Memory B cell (primary cell): ENCODE results near the gene TBXAS1.

ENCODE experiments used
- ATAC-seq: fragments of 150-1000 bp; cut with Tn5 transposase; 2 replicates; pipeline ENCODE4 v1.10.0; 2021; ENCODE audit warnings: low read depth, mild to moderate bottlenecking, moderate library complexity
- DNase-seq, 2 donors: peaks; one replicate each; pipeline ENCODE4 v3.0.0; 2022; ENCODE audit warnings: low spot score in 2 of 2
- H3K27ac Mint-ChIP-seq: one replicate; pipeline ENCODE4 v1.8.0; 2022; ENCODE audit warnings: mild to moderate bottlenecking, moderate library complexity, mixed read lengths
- H3K27me3 Mint-ChIP-seq: one replicate; pipeline ENCODE4 v1.8.0; 2022; ENCODE audit warnings: mixed read lengths
- H3K36me3 Mint-ChIP-seq: one replicate; pipeline ENCODE4 v1.8.0; 2022; ENCODE audit warnings: mild to moderate bottlenecking, mixed read lengths
- H3K4me1 Mint-ChIP-seq: one replicate; pipeline ENCODE4 v1.8.0; 2022; ENCODE audit warnings: mixed read lengths
- H3K4me3 Mint-ChIP-seq: one replicate; pipeline ENCODE4 v1.8.0; 2022; ENCODE audit warnings: mild to moderate bottlenecking, moderate library complexity, mixed read lengths
- H3K9me3 Mint-ChIP-seq: one replicate; pipeline ENCODE4 v1.8.0; 2022; ENCODE audit warnings: mixed read lengths

Gene TBXAS1

GRCh38 chr7:140022582-140023211 lies 193.6 kb downstream of the TBXAS1 start:
- DNase-seq, result no peak
- peaks cover 39% of the 10 kb centered on the region for H3K36me3 Mint-ChIP-seq

GRCh38 chr7:140023728-140024127 lies 194.7 kb downstream of the TBXAS1 start:
- Mint-ChIP-seq H3K27me3 (no peaks in the 10 kb centered on the region), H3K4me3 (no peak overlapping the region), H3K4me1 (peaks cover 7% of the 10 kb centered on the region), H3K36me3 (peaks cover 47% of the 10 kb centered on the region), H3K27ac (no peak overlapping the region), H3K9me3 (no peaks in the 10 kb centered on the region)
- no peak for DNase-seq
- no peak for ATAC-seq

More at GRCh38 chr7:140022582-140023211, 193.6 kb downstream of the TBXAS1 start:
- ATAC-seq, result no peak
- H3K4me3 Mint-ChIP-seq, result no peak overlapping the region
- no peaks in the 10 kb centered on the region for H3K27me3 Mint-ChIP-seq
- H3K4me1 Mint-ChIP-seq, result peaks cover 8% of the 10 kb centered on the region
- H3K27ac Mint-ChIP-seq, result no peak overlapping the region
- H3K9me3 Mint-ChIP-seq, result no peaks in the 10 kb centered on the region

GRCh38 chr7:140024585-140024984 lies 195.5 kb downstream of the TBXAS1 start:
- no peak overlapping the region for H3K4me3 Mint-ChIP-seq
- no peak overlapping the region for H3K27ac Mint-ChIP-seq
- DNase-seq (no peak), ATAC-seq (no peak)
- H3K36me3 Mint-ChIP-seq, result peaks cover 48% of the 10 kb centered on the region
- peaks cover 4% of the 10 kb centered on the region for H3K4me1 Mint-ChIP-seq
- H3K9me3 Mint-ChIP-seq, result no peaks in the 10 kb centered on the region
- no peaks in the 10 kb centered on the region for H3K27me3 Mint-ChIP-seq

GRCh38 chr7:140025241-140025640 lies 196.2 kb downstream of the TBXAS1 start:
- no peak overlapping the region for H3K27ac Mint-ChIP-seq
- ATAC-seq, result no peak
- H3K4me1 Mint-ChIP-seq, result peaks cover 6% of the 10 kb centered on the region

GRCh38 chr7:140025814-140026433 lies 196.9 kb downstream of the TBXAS1 start:
- Mint-ChIP-seq H3K27me3 (no peaks in the 10 kb centered on the region), H3K9me3 (no peaks in the 10 kb centered on the region), H3K36me3 (peaks cover 56% of the 10 kb centered on the region), H3K4me3 (no peak overlapping the region), H3K4me1 (peaks cover 6% of the 10 kb centered on the region), H3K27ac (no peak overlapping the region)
- DNase-seq, result no peak
- ATAC-seq, result no peak

More at GRCh38 chr7:140025241-140025640, 196.2 kb downstream of the TBXAS1 start:
- no peak for DNase-seq
- Mint-ChIP-seq H3K9me3 (no peaks in the 10 kb centered on the region), H3K27me3 (no peaks in the 10 kb centered on the region), H3K36me3 (peaks cover 53% of the 10 kb centered on the region), H3K4me3 (no peak overlapping the region)

GRCh38 chr7:140026935-140027334 lies 197.9 kb downstream of the TBXAS1 start:
- peaks cover 6% of the 10 kb centered on the region for H3K4me1 Mint-ChIP-seq
- H3K27me3 Mint-ChIP-seq, result no peaks in the 10 kb centered on the region
- no peaks in the 10 kb centered on the region for H3K9me3 Mint-ChIP-seq
- DNase-seq (no peak), ATAC-seq (no peak)
- H3K36me3 Mint-ChIP-seq, result peaks cover 55% of the 10 kb centered on the region
- H3K27ac Mint-ChIP-seq, result no peak overlapping the region
- H3K4me3 Mint-ChIP-seq, result no peak overlapping the region

- ATAC-seq, result no peak
- no peak overlapping the region for H3K4me3 Mint-ChIP-seq
- no peaks in the 10 kb centered on the region for H3K27me3 Mint-ChIP-seq
- no peak overlapping the region for H3K27ac Mint-ChIP-seq
- H3K4me1 Mint-ChIP-seq, result peaks cover 6% of the 10 kb centered on the region
- DNase-seq, result no peak
- no peaks in the 10 kb centered on the region for H3K9me3 Mint-ChIP-seq
- H3K36me3 Mint-ChIP-seq, result peaks cover 52% of the 10 kb centered on the region
Observed at GRCh38 chr7:140027858-140028257, 198.8 kb downstream of the TBXAS1 start.

GRCh38 chr7:140028311-140028710 lies 199.2 kb downstream of the TBXAS1 start:
- no peak for ATAC-seq
- Mint-ChIP-seq H3K27ac (no peak overlapping the region), H3K36me3 (peaks cover 49% of the 10 kb centered on the region), H3K9me3 (no peaks in the 10 kb centered on the region), H3K27me3 (no peaks in the 10 kb centered on the region), H3K4me3 (no peak overlapping the region), H3K4me1 (peaks cover 8% of the 10 kb centered on the region)
- no peak for DNase-seq

GRCh38 chr7:140029072-140029471 lies 200.0 kb downstream of the TBXAS1 start:
- H3K36me3 Mint-ChIP-seq, result peaks cover 50% of the 10 kb centered on the region
- no peaks in the 10 kb centered on the region for H3K27me3 Mint-ChIP-seq
- ATAC-seq, result no peak
- peaks cover 11% of the 10 kb centered on the region for H3K4me1 Mint-ChIP-seq
- H3K27ac Mint-ChIP-seq, result peak overlapping the region; percentile 4
- H3K9me3 Mint-ChIP-seq, result no peaks in the 10 kb centered on the region
- no peak overlapping the region for H3K4me3 Mint-ChIP-seq
- no peak for DNase-seq

GRCh38 chr7:140031364-140031763 lies 202.3 kb downstream of the TBXAS1 start:
- Mint-ChIP-seq H3K27me3 (no peaks in the 10 kb centered on the region), H3K9me3 (no peaks in the 10 kb centered on the region), H3K36me3 (peaks cover 46% of the 10 kb centered on the region), H3K4me3 (no peak overlapping the region), H3K27ac (no peak overlapping the region), H3K4me1 (peaks cover 16% of the 10 kb centered on the region)
- DNase-seq (no peak), ATAC-seq (no peak)

- ATAC-seq, result no peak
- H3K4me1 Mint-ChIP-seq, result peaks cover 21% of the 10 kb centered on the region
- no peaks in the 10 kb centered on the region for H3K9me3 Mint-ChIP-seq
- no peaks in the 10 kb centered on the region for H3K27me3 Mint-ChIP-seq
- no peak for DNase-seq
- H3K4me3 Mint-ChIP-seq, result no peak overlapping the region
- H3K36me3 Mint-ChIP-seq, result peaks cover 48% of the 10 kb centered on the region
- peak overlapping the region; percentile 55 for H3K27ac Mint-ChIP-seq
Observed at GRCh38 chr7:140033036-140033435, 204.0 kb downstream of the TBXAS1 start.

- ATAC-seq (no peak), DNase-seq (no peak)
- Mint-ChIP-seq H3K36me3 (peaks cover 45% of the 10 kb centered on the region), H3K27me3 (no peaks in the 10 kb centered on the region), H3K9me3 (no peaks in the 10 kb centered on the region), H3K4me1 (peaks cover 21% of the 10 kb centered on the region), H3K4me3 (no peak overlapping the region), H3K27ac (no peak overlapping the region)
Observed at GRCh38 chr7:140033779-140034363, 204.8 kb downstream of the TBXAS1 start.

GRCh38 chr7:140034421-140034820 lies 205.4 kb downstream of the TBXAS1 start:
- ATAC-seq (no peak), DNase-seq (no peak)
- H3K9me3 Mint-ChIP-seq, result no peaks in the 10 kb centered on the region
- no peak overlapping the region for H3K4me3 Mint-ChIP-seq
- peaks cover 21% of the 10 kb centered on the region for H3K4me1 Mint-ChIP-seq
- H3K36me3 Mint-ChIP-seq, result peaks cover 49% of the 10 kb centered on the region
- no peak overlapping the region for H3K27ac Mint-ChIP-seq
- H3K27me3 Mint-ChIP-seq, result no peaks in the 10 kb centered on the region

GRCh38 chr7:140035400-140036223 lies 206.5 kb downstream of the TBXAS1 start:
- Mint-ChIP-seq H3K27ac (peak overlapping the region; percentile 41), H3K9me3 (no peaks in the 10 kb centered on the region), H3K27me3 (no peaks in the 10 kb centered on the region), H3K36me3 (peaks cover 52% of the 10 kb centered on the region), H3K4me1 (peaks cover 20% of the 10 kb centered on the region), H3K4me3 (no peak overlapping the region)
- ATAC-seq (no peak), DNase-seq (no peak)
